HG03460 (cell line): ENCODE results near the gene CRB2.
"Not testable (repeated sequence)": the region's sequence is repeated elsewhere in the genome, so short reads cannot be mapped to it uniquely, and the experiment has no call there.

Experiments used
- ATAC-seq: cut with Tn5 transposase; IDR thresholded peaks from one replicate; pipeline ENCODE4 v1.9.1; 2021; ENCODE audit not compliant: unreplicated experiment

CRB2 gene

GRCh38 chr9:123398938-123399337 is 42.9 kb downstream of the CRB2 start:
- not testable (repeated sequence) for ATAC-seq

GRCh38 chr9:123399803-123400378 is 43.9 kb downstream of the CRB2 start:
- no peak for ATAC-seq

- no peak for ATAC-seq
Observed at GRCh38 chr9:123400926-123401503, 45.0 kb downstream of the CRB2 start.

- no peak for ATAC-seq
Observed at GRCh38 chr9:123401879-123402513, 46.0 kb downstream of the CRB2 start.

- ATAC-seq: no peak
Observed at GRCh38 chr9:123402981-123403509, 47.0 kb downstream of the CRB2 start.

- no peak for ATAC-seq
Observed at GRCh38 chr9:123406016-123406415, 50.0 kb downstream of the CRB2 start.

GRCh38 chr9:123406691-123407216 is 50.8 kb downstream of the CRB2 start:
- no peak for ATAC-seq

GRCh38 chr9:123407217-123407851 is 51.3 kb downstream of the CRB2 start:
- ATAC-seq: no peak

- no peak for ATAC-seq
Observed at GRCh38 chr9:123408313-123409262, 52.6 kb downstream of the CRB2 start.

- ATAC-seq: no peak
Observed at GRCh38 chr9:123410281-123410910, 54.4 kb downstream of the CRB2 start.

GRCh38 chr9:123411191-123411590 is 55.2 kb downstream of the CRB2 start:
- no peak for ATAC-seq

- no peak for ATAC-seq
Observed at GRCh38 chr9:123411636-123412035, 55.6 kb downstream of the CRB2 start.

- no peak for ATAC-seq
Observed at GRCh38 chr9:123412171-123412820, 56.3 kb downstream of the CRB2 start.

GRCh38 chr9:123414204-123414603 is 58.2 kb downstream of the CRB2 start:
- no peak for ATAC-seq

GRCh38 chr9:123414936-123415930 is 59.2 kb downstream of the CRB2 start:
- no peak for ATAC-seq

- no peak for ATAC-seq
Observed at GRCh38 chr9:123416176-123416575, 60.2 kb downstream of the CRB2 start.

- ATAC-seq: no peak
Observed at GRCh38 chr9:123417289-123418051, 61.5 kb downstream of the CRB2 start.

- no peak for ATAC-seq
Observed at GRCh38 chr9:123418052-123418430, 62.0 kb downstream of the CRB2 start.
